HepG2 (cell line): ENCODE data around the gene BIRC7. TPM values are rescaled to one million over a fixed set of nuclear protein-coding genes. Genes with fewer than 3 reads are reported as not detected.
A peak's percentile ranks its signal among the peaks of the same experiment; 100 is the strongest.

Source experiments
- ARID4A ChIP-seq: sonication (generic); formaldehyde crosslinking; IDR thresholded peaks from 2 replicates; pipeline ENCODE4 v1.5.0; 2020; ENCODE audit warnings: mild to moderate bottlenecking, missing genetic modification reagents, borderline replicate concordance
- ATAD3A ChIP-seq: sonication (generic); formaldehyde crosslinking; IDR thresholded peaks from 2 replicates; pipeline ENCODE4 v1.4.0; 2020; ENCODE audit warnings: missing genetic modification reagents
- BCL6 ChIP-seq: IDR thresholded peaks from 2 replicates; pipeline ENCODE4 v1.6.1; 2016; ENCODE audit warnings: missing genetic modification reagents, missing compliant biosample characterization
- GABPB1 ChIP-seq: IDR thresholded peaks from 2 replicates; pipeline ENCODE4 v1.6.1; 2016; ENCODE audit warnings: mild to moderate bottlenecking, missing genetic modification reagents, moderate library complexity, missing compliant biosample characterization
- HMGXB4 ChIP-seq, 2 experiments: sonication (generic) in 1 of 2; formaldehyde crosslinking in 1 of 2; IDR thresholded peaks; 2 replicates each; pipeline versions ENCODE4 v1.4.0 to v1.6.1; 2018 to 2020; ENCODE audit warnings: missing genetic modification reagents in 2 of 2, borderline replicate concordance in 1 of 2, low read depth in 1 of 2, mild to moderate bottlenecking in 1 of 2, missing biosample characterization in 1 of 2
- KLF12 ChIP-seq: sonication (generic); formaldehyde crosslinking; IDR thresholded peaks from 2 replicates; pipeline ENCODE4 v1.4.0; 2020; ENCODE audit warnings: missing genetic modification reagents, borderline replicate concordance
- PAF1 ChIP-seq: IDR thresholded peaks from 2 replicates; pipeline ENCODE4 v1.6.1; 2016; ENCODE audit warnings: missing genetic modification reagents, missing compliant biosample characterization
- RXRA ChIP-seq: sonication (generic); formaldehyde crosslinking; IDR thresholded peaks from 2 replicates; pipeline ENCODE4 v1.5.1; 2020; ENCODE audit warnings: missing genetic modification reagents
- STAG1 ChIP-seq: sonication (generic); formaldehyde crosslinking; IDR thresholded peaks from 2 replicates; pipeline ENCODE4 v1.4.0; 2020; ENCODE audit warnings: missing genetic modification reagents
- UBTF ChIP-seq: sonication (generic); formaldehyde crosslinking; IDR thresholded peaks from 2 replicates; pipeline ENCODE4 v1.4.0; 2020; ENCODE audit warnings: mild to moderate bottlenecking, missing genetic modification reagents
- XRCC5 ChIP-seq: fragments of 200-400 bp; formaldehyde crosslinking; optimal IDR thresholded peaks from 2 replicates; pipeline ENCODE3; 2017; ENCODE audit warnings: mild to moderate bottlenecking, low read length
- ZBTB7A ChIP-seq: sonication (generic); formaldehyde crosslinking; IDR thresholded peaks from 2 replicates; pipeline ENCODE4 v1.8.0; 2022; ENCODE audit warnings: mild to moderate bottlenecking, missing genetic modification reagents
- ZFX ChIP-seq: sonication (generic); formaldehyde crosslinking; IDR thresholded peaks from 2 replicates; pipeline ENCODE4 v1.4.0; 2020; ENCODE audit warnings: mild to moderate bottlenecking, low read depth, missing genetic modification reagents, moderate library complexity
- ZNF280B ChIP-seq: sonication (generic); formaldehyde crosslinking; IDR thresholded peaks from 2 replicates; pipeline ENCODE4 v1.5.0; 2020; ENCODE audit warnings: missing genetic modification reagents, mild to moderate bottlenecking, borderline replicate concordance
- ZNF574 ChIP-seq: sonication (generic); formaldehyde crosslinking; IDR thresholded peaks from 2 replicates; pipeline ENCODE4 v1.4.0; 2020; ENCODE audit warnings: missing genetic modification reagents
- polyA plus RNA-seq, 8 experiments: library from polyadenylated mRNA; depleted of rRNA in 3 of 8; stranded (reverse) in 7 of 8; unstranded in 1 of 8; fragments of >200 nt; fragmentation: Illumina TruSeq in 4 of 8; extraction: Trizol in 4 of 8; gene quantifications; 2 replicates each; pipeline versions ENCODE4 v1.2.1 to v1.2.3, GENCODE V29; 2011 to 2016; ENCODE audit warnings: low read depth in 4 of 8, missing spikeins in 1 of 8, mixed read lengths in 1 of 8; ENCODE audit not compliant: insufficient read depth in 1 of 8
- total RNA-seq, 5 experiments: library from RNA; depleted of rRNA; stranded (reverse); fragments of >200 nt; fragmentation: Illumina TruSeq; extraction: Trizol; gene quantifications; 2 replicates each; pipeline ENCODE4 v1.2.3, GENCODE V29; 2016; ENCODE audit warnings: low read depth in 1 of 5

Gene BIRC7
- total and polyA plus RNA-seq, 2 of the 13 experiments (the other 11 are each of a cell fraction or from before 2014, with no cell fraction given) = 0.27 to 5.1 TPM

- TF ChIP-seq ARID4A (CRISPR knock-in tag) = peak; percentile 28; the same call in 1 of the 2 replicates
- TF ChIP-seq GABPB1 = peak; percentile 37; the same call in 1 of the 2 replicates
- peak; percentile 52 for TF ChIP-seq XRCC5
- no peak for TF ChIP-seq ZBTB7A (CRISPR knock-in tag)
- no peak for TF ChIP-seq ZFX (CRISPR knock-in tag)
- TF ChIP-seq ZNF280B (CRISPR knock-in tag) = peak; percentile 65
- TF ChIP-seq UBTF (CRISPR knock-in tag) = peak; percentile 43; the same call in 1 of the 2 replicates
- 0 out of 2 replicates have a peak, but pooled peaks have one; percentile 13 for TF ChIP-seq BCL6 (CRISPR knock-in tag)
- TF ChIP-seq STAG1 = 0 out of 2 replicates have a peak, but pooled peaks have one; percentile 18
- no peak for TF ChIP-seq PAF1 (CRISPR knock-in tag)
- no peak for TF ChIP-seq ATAD3A (CRISPR knock-in tag)
- TF ChIP-seq ZNF574 (CRISPR knock-in tag) = 0 out of 2 replicates have a peak, but pooled peaks have one; percentile 30
- TF ChIP-seq RXRA (CRISPR knock-in tag) = 0 out of 2 replicates have a peak, but pooled peaks have one; percentile 23
- TF ChIP-seq HMGXB4 (CRISPR knock-in tag; IDR thresholded peaks at IDR 0.05; ENCODE audit: borderline replicate concordance in 1 of 2, low read depth in 1 of 2) = no peak
- no peak for TF ChIP-seq KLF12
These were observed 11.2 kb upstream of the BIRC7 start (continued) for GRCh38 chr20:63224412-63225081.
